WTC11 (cell line): Measurements from ENCODE around the gene ALOX15. TPM values are rescaled to one million over a fixed set of nuclear protein-coding genes. Genes with fewer than 3 reads are reported as not detected.
"Not testable (repeated sequence)": the region's sequence is repeated elsewhere in the genome, so short reads cannot be mapped to it uniquely, and the experiment has no call there.

Experiments
- ATAC-seq: fragments of 200-7000 bp; cut with Tn5 transposase; 2 replicates; pipeline ENCODE4 v1.10.0; 2021; ENCODE audit warnings: mild to moderate bottlenecking, moderate library complexity
- CTCF ChIA-PET: fragments of 300-600 bp; sonication (Branson Sonifier 250); formaldehyde crosslinking; loops from one replicate; lab custom pipeline; 2021; ENCODE audit warnings: antibody characterized with exemption; lab: Charles Lee
- POLR2A ChIA-PET: fragments of 350-600 bp; sonication (Branson Sonifier 250); formaldehyde crosslinking; loops from one replicate; lab custom pipeline; 2021; ENCODE audit warnings: antibody characterized with exemption; lab: Charles Lee
- DNase-seq: peaks from one replicate; pipeline ENCODE4 v3.0.0; 2021; ENCODE audit warnings: low spot score
- H3K27ac Mint-ChIP-seq: 2 replicates; pipeline ENCODE4 v1.8.0; 2021; ENCODE audit warnings: mixed read lengths
- H3K27me3 Mint-ChIP-seq: 2 replicates; pipeline ENCODE4 v1.8.0; 2021; ENCODE audit warnings: low read depth, mild to moderate bottlenecking, moderate library complexity, mixed read lengths
- H3K36me3 Mint-ChIP-seq: 2 replicates; pipeline ENCODE4 v1.8.0; 2021; ENCODE audit warnings: mixed read lengths
- H3K4me1 Mint-ChIP-seq: 2 replicates; pipeline ENCODE4 v1.8.0; 2022; ENCODE audit warnings: mixed read lengths
- H3K4me3 Mint-ChIP-seq: 2 replicates; pipeline ENCODE4 v1.8.0; 2021; ENCODE audit warnings: mild to moderate bottlenecking, moderate library complexity, mixed read lengths
- H3K9me3 Mint-ChIP-seq: 2 replicates; pipeline ENCODE4 v1.8.0; 2021; ENCODE audit warnings: mixed read lengths
- AFF4 ChIP-seq: sonication (generic); formaldehyde crosslinking; IDR thresholded peaks from 2 replicates; pipeline ENCODE4 v1.8.1; 2023; ENCODE audit warnings: mild to moderate bottlenecking, missing genetic modification reagents, borderline replicate concordance
- ERG ChIP-seq: fragments of 250-450 bp; sonication (Bioruptor Pico); IDR thresholded peaks from 2 replicates; pipeline ENCODE4 v1.8.0; 2021; ENCODE audit warnings: mild to moderate bottlenecking
- GABPB1 ChIP-seq: sonication (generic); formaldehyde crosslinking; IDR thresholded peaks from 2 replicates; pipeline ENCODE4 v1.8.1; 2023; ENCODE audit warnings: mild to moderate bottlenecking, missing genetic modification reagents
- KAT7 ChIP-seq: sonication (generic); formaldehyde crosslinking; IDR thresholded peaks from 2 replicates; pipeline ENCODE4 v1.8.1; 2023; ENCODE audit warnings: missing genetic modification reagents, mild to moderate bottlenecking, borderline replicate concordance
- NFATC4 ChIP-seq: fragments of 250-450 bp; sonication (Bioruptor Pico); IDR thresholded peaks from 2 replicates; pipeline ENCODE4 v1.9.0; 2021; ENCODE audit warnings: mild to moderate bottlenecking
- NFYB ChIP-seq: sonication (generic); formaldehyde crosslinking; conservative IDR thresholded peaks from 2 replicates; pipeline ENCODE4 v1.8.0; 2022; ENCODE audit warnings: low read depth, missing genetic modification reagents
- PRDM15 ChIP-seq: sonication (generic); formaldehyde crosslinking; IDR thresholded peaks from 2 replicates; pipeline ENCODE4 v1.8.0; 2022; ENCODE audit warnings: missing genetic modification reagents
- SMAD4 ChIP-seq: sonication (generic); formaldehyde crosslinking; IDR thresholded peaks from 2 replicates; pipeline ENCODE4 v1.8.0; 2022; ENCODE audit warnings: mild to moderate bottlenecking, missing genetic modification reagents
- STAT6 ChIP-seq: sonication (generic); formaldehyde crosslinking; conservative IDR thresholded peaks from 2 replicates; pipeline ENCODE4 v1.8.1; 2023; ENCODE audit warnings: mild to moderate bottlenecking, low read depth, missing genetic modification reagents, moderate library complexity
- ZNF121 ChIP-seq: sonication (generic); formaldehyde crosslinking; IDR thresholded peaks from 2 replicates; pipeline ENCODE4 v1.8.0; 2023; ENCODE audit warnings: missing genetic modification reagents
- total RNA-seq: library from RNA; stranded (reverse); gene quantifications from 3 replicates; pipeline ENCODE4 v1.2.3, GENCODE V29; 2021

Gene ALOX15
- total RNA-seq, 1 experiment from 2014 or later = 0.50 TPM

GRCh38 chr17:4655933-4656332 lies 14.5 kb upstream of the ALOX15 start:
- H3K9me3 Mint-ChIP-seq, POLR2A ChIA-PET, H3K27me3 Mint-ChIP-seq, ATAC-seq, H3K4me1 Mint-ChIP-seq, DNase-seq, H3K4me3 Mint-ChIP-seq, H3K36me3 Mint-ChIP-seq: not testable (repeated sequence)
- CTCF ChIA-PET = interaction anchor here (1.0 to 1.5 kb wide), 2 partner anchors 14 to 253 kb away, joined by 3 to 4 read pairs; partner anchors contain the start of gene ALOX15
- TF ChIP-seq NFYB = peak; percentile 67
- H3K27ac Mint-ChIP-seq = peak overlapping the region; percentile 36; the same call in 1 of the 2 replicates

- Mint-ChIP-seq H3K27ac (no peak overlapping the region), H3K36me3 (no peaks in the 10 kb centered on the region), H3K27me3 (no peaks in the 10 kb centered on the region; the same call in 1 of the 2 replicates), H3K9me3 (peaks cover 3% of the 10 kb centered on the region; the same call in 1 of the 2 replicates), H3K4me3 (no peak overlapping the region), H3K4me1 (no peaks in the 10 kb centered on the region)
- POLR2A ChIA-PET = no interaction called here
- ATAC-seq (no peak), DNase-seq (no peak)
- CTCF ChIA-PET = no interaction called here
- TF ChIP-seq STAT6 = no peak
- no peak for TF ChIP-seq PRDM15 (CRISPR knock-in tag)
- no peak for TF ChIP-seq KAT7
These were observed 11.5 kb upstream of the ALOX15 start for GRCh38 chr17:4652997-4653396.

- ChIA-PET POLR2A (no interaction called here), CTCF (no interaction called here)
- no peak for ATAC-seq
- peaks cover 20% of the 10 kb centered on the region for H3K27me3 Mint-ChIP-seq
- no peak overlapping the region for H3K4me3 Mint-ChIP-seq
- H3K4me1 Mint-ChIP-seq = peaks cover 8% of the 10 kb centered on the region
- H3K27ac Mint-ChIP-seq = no peak overlapping the region
- no peaks in the 10 kb centered on the region for H3K36me3 Mint-ChIP-seq
- TF ChIP-seq GABPB1 (CRISPR knock-in tag) (0 out of 2 replicates have a peak, but pooled peaks have one; percentile 28), NFATC4 (CRISPR knock-in tag) (no peak)
- DNase-seq = no peak
- H3K9me3 Mint-ChIP-seq = peaks cover 6% of the 10 kb centered on the region
These were observed 7.3 kb upstream of the ALOX15 start for GRCh38 chr17:4648741-4649140.

GRCh38 chr17:4645642-4646041 lies 4.2 kb upstream of the ALOX15 start:
- Mint-ChIP-seq H3K4me3 (no peak overlapping the region), H3K36me3 (no peaks in the 10 kb centered on the region), H3K27me3 (peaks cover 51% of the 10 kb centered on the region), H3K9me3 (peaks cover 6% of the 10 kb centered on the region), H3K27ac (no peak overlapping the region), H3K4me1 (peaks cover 23% of the 10 kb centered on the region)
- TF ChIP-seq SMAD4 = no peak
- TF ChIP-seq ZNF121 (CRISPR knock-in tag) = no peak
- TF ChIP-seq AFF4 (CRISPR knock-in tag) = no peak
- TF ChIP-seq ERG (CRISPR knock-in tag) = no peak
- POLR2A ChIA-PET = no interaction called here
- DNase-seq (no peak), ATAC-seq (no peak)
- CTCF ChIA-PET = interaction anchor here (1.4 kb wide), 1 partner anchor 79 kb away, joined by 3 read pairs; no protein-coding TSS in a partner anchor
